Common myeloid progenitor, CD34-positive (primary cell): Measurements from ENCODE around the gene NXF2.

ENCODE experiments used
- CTCF ChIA-PET: fragments of 350-600 bp; sonication (Branson Sonifier 250); formaldehyde crosslinking; loops from one replicate; lab custom pipeline; 2021; ENCODE audit warnings: antibody characterized with exemption; lab: Charles Lee
- POLR2A ChIA-PET: fragments of 350-600 bp; sonication (Branson Sonifier 250); formaldehyde crosslinking; loops from one replicate; lab custom pipeline; 2021; ENCODE audit warnings: antibody characterized with exemption; lab: Charles Lee
- DNase-seq, 3 donors: peaks; one replicate each; pipeline versions ENCODE4 v3.0.0 to v3.0.0-alpha.2; 2013
- H3K27ac ChIP-seq, 2 experiments: 1 replicate in 1 of 2; 2 replicates in 1 of 2; pipeline ENCODE4 v1.7.0; 2013; ENCODE audit warnings: inconsistent platforms in 2 of 2, low read length in 2 of 2, mild to moderate bottlenecking in 2 of 2, low read depth in 1 of 2, moderate library complexity in 1 of 2; ENCODE audit not compliant: severe bottlenecking in 2 of 2, insufficient read depth in 1 of 2, poor library complexity in 1 of 2
- H3K27me3 ChIP-seq, 5 experiments: replicated peaks in 2 of 5; 1 replicate in 3 of 5; 2 replicates in 2 of 5; pipeline versions ENCODE4 v1.6.1 to v1.7.0; 2013; ENCODE audit warnings: low read length in 4 of 5, mild to moderate bottlenecking in 2 of 5, moderate library complexity in 2 of 5, inconsistent platforms in 1 of 5; ENCODE audit not compliant: insufficient read depth in 5 of 5, control insufficient read depth in 4 of 5
- H3K36me3 ChIP-seq, 4 experiments: 1 replicate in 2 of 4; 2 replicates in 2 of 4; pipeline versions ENCODE4 v1.6.1 to v1.7.0; 2013; ENCODE audit warnings: low read length in 3 of 4, control low read depth in 1 of 4, mild to moderate bottlenecking in 1 of 4; ENCODE audit not compliant: control insufficient read depth in 4 of 4, insufficient read depth in 4 of 4
- H3K4me1 ChIP-seq, 4 experiments: 1 replicate in 3 of 4; 2 replicates in 1 of 4; pipeline versions ENCODE4 v1.6.1 to v1.7.1; 2013; ENCODE audit warnings: low read length in 3 of 4, mild to moderate bottlenecking in 3 of 4, control low read depth in 1 of 4, inconsistent platforms in 1 of 4, moderate library complexity in 1 of 4; ENCODE audit not compliant: control insufficient read depth in 4 of 4, insufficient read depth in 4 of 4; ENCODE audit errors: control extremely low read depth in 1 of 4
- H3K4me3 ChIP-seq, 7 experiments: 1 replicate in 4 of 7; 2 replicates in 3 of 7; pipeline versions ENCODE4 v1.5.1 to v1.7.0; 2013; ENCODE audit warnings: mild to moderate bottlenecking in 7 of 7, low read length in 6 of 7, moderate library complexity in 6 of 7, inconsistent platforms in 2 of 7, low read depth in 2 of 7, control low read depth in 1 of 7; ENCODE audit not compliant: insufficient read depth in 4 of 7, control insufficient read depth in 1 of 7; ENCODE audit errors: extremely low read depth in 1 of 7
- H3K9me3 ChIP-seq, 5 experiments: 1 replicate in 4 of 5; 2 replicates in 1 of 5; pipeline versions ENCODE4 v1.6.1 to v1.7.1; 2013; ENCODE audit warnings: low read length in 4 of 5, mild to moderate bottlenecking in 2 of 5, inconsistent platforms in 1 of 5, low read depth in 1 of 5, moderate library complexity in 1 of 5; ENCODE audit not compliant: control insufficient read depth in 4 of 5, insufficient read depth in 2 of 5; ENCODE audit errors: control extremely low read depth in 1 of 5
- WGBS: methylation state at CpG from one replicate; pipeline ENCODE4 v1.1.5; 2013; ENCODE audit not compliant: insufficient coverage; 5-methylcytosine and 5-hydroxymethylcytosine counted together

Gene NXF2

DNA sequence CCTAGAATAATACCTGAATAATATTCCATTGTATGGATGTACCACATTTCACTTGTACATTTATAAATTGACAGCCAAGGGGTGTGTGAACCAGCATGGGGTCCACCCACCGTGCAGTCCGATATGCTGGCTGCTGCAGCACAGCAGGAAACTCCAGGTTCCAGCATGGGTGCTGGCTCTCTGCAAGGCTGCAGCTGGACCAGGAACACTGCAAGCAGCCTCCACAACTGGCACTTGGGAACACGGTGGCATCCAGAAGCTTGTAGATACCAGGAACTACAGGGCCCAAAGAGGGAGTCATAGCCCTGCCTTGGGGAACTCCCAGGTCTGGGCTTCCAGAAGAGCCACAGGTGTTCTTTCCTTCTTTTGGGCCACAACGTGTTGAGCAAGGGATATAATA is 91.2 kb downstream of the NXF2 start:
- WGBS, result 92% methylated on average over 3 of the region's 4 CpGs
- DNase-seq, result no peak
- Histone ChIP-seq H3K4me1 (no peaks in the 10 kb centered on the region), H3K9me3 (no peaks in the 10 kb centered on the region), H3K27ac (no peak overlapping the region), H3K27me3 (no peaks in the 10 kb centered on the region), H3K36me3 (no peaks in the 10 kb centered on the region), H3K4me3 (no peak overlapping the region)
- POLR2A ChIA-PET, result no interaction called here
- CTCF ChIA-PET, result no interaction called here

DNA sequence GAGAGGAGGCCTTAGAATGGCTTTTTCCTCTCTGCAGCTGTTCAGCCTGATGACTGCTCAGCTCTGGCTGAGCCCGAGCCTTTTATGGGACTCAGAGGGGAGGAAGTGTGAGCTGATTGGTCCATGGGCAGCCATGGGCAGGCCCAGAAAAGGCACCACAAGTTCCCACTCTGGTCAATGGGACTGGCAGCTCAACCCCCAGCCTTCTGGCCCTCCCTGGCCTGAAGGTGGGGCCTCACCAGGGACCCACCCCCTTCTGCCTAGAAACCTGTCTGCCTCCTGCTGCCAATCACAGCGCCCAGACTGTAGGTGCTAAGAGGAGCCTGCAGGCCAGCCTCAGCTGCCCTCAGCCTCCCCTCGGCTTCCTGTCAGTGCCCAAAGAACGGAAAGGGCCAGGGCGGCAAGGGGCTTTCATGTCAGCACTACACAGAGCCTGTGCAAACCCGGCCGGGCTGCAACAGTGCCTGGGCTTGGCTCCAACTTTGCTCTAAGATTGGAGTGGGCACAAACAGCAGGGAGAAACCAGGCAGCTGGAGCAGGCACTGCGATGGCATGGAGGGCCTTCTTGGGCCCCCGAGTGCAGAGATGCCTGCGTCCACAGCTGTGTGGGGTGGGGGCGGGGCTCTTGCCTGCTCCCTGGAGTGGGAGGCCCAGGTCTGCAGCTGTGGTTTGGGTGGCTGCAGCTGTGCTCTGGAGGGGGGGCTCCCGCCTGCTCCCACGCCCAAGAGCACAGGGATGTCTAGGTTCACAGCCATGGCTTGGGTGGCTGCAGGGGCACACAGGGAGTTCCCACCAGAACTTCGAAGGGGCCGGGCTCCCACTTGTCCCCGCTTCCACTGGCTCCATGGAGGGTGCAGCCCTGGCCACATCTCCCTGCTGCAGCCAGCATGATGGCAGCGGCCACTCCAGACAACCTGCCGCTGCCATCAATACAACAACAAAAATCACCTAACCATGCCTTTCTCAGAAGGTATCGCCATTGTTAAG is 92.6 kb downstream of the NXF2 start:
- H3K4me1 ChIP-seq, result no peaks in the 10 kb centered on the region
- 85% methylated on average over 11 of the region's 19 CpGs for WGBS
- H3K27me3 ChIP-seq, result no peaks in the 10 kb centered on the region
- no peaks in the 10 kb centered on the region for H3K36me3 ChIP-seq
- no peaks in the 10 kb centered on the region for H3K9me3 ChIP-seq
- no peak overlapping the region for H3K4me3 ChIP-seq
- ChIA-PET POLR2A (no interaction called here), CTCF (no interaction called here)
- H3K27ac ChIP-seq, result no peak overlapping the region
- DNase-seq, result peak in 1 of 3 donors; percentile 5

GRCh38 chrX:102341867-102342266 is 94.9 kb downstream of the NXF2 start:
- Histone ChIP-seq H3K9me3 (no peaks in the 10 kb centered on the region), H3K36me3 (no peaks in the 10 kb centered on the region), H3K4me1 (no peaks in the 10 kb centered on the region), H3K27ac (no peak overlapping the region), H3K27me3 (no peaks in the 10 kb centered on the region), H3K4me3 (no peak overlapping the region)
- DNase-seq, result peak in 1 of 3 donors; percentile 5
- ChIA-PET POLR2A (no interaction called here), CTCF (no interaction called here)
- 50% methylated on average over 1 of the region's 2 CpGs for WGBS

DNA sequence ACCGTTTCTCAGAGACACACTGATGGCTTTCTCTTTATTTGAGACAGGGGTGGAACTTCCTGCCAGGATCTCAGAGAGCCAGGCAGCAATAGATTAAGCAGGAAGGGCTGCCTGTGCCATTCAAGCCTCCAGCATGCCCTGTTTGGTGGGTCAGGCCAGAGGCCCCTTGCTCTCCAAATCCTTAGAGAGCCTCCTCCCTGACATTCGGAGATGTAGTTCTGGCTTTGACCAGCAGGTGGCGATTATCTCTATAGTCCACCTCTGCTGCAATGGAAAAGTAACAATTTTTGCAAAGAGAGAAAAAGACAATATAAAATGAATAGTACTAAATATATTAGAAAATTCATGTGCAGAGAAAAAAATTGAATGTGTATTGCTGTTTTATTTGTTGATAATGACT is 98.9 kb downstream of the NXF2 start:
- no peaks in the 10 kb centered on the region for H3K4me1 ChIP-seq
- H3K36me3 ChIP-seq, result no peaks in the 10 kb centered on the region
- peak; percentile 22 to 69 (median 49) for DNase-seq
- no peak overlapping the region for H3K4me3 ChIP-seq
- peaks cover 0 to 2% (median 0%) of the 10 kb centered on the region in 5 experiments for H3K27me3 ChIP-seq
- ChIA-PET POLR2A (no interaction called here), CTCF (no interaction called here)
- no peak overlapping the region for H3K27ac ChIP-seq
- no peaks in the 10 kb centered on the region for H3K9me3 ChIP-seq
- WGBS, result 90% methylated on average over 1 of the region's 3 CpGs
